Measurements from ENCODE around the gene MRPL43.

- TF ChIP-seq CTCF (conservative IDR thresholded peaks at IDR 0.05; ENCODE audit: low read length) (peak; percentile 77), EZH2phosphoT487 (IDR thresholded peaks at IDR 0.05; ENCODE audit: borderline replicate concordance, low read depth, low read length) (no peak)
Observed at GRCh38 chr10:101018600-101019439, 31.5 kb upstream of the MRPL43 start.

Measured in OCI-LY7 (cell line).